Amniotic epithelial cell (primary cell): ENCODE results near the gene NAPSA.
A peak's percentile ranks its signal among the peaks of the same experiment; 100 is the strongest.
"Not testable (repeated sequence)": the region's sequence is repeated elsewhere in the genome, so short reads cannot be mapped to it uniquely, and the experiment has no call there.

ENCODE experiments used
- DNase-seq: peaks from one replicate; pipeline ENCODE4 v3.0.0-alpha.2; 2010; ENCODE audit warnings: low read depth

NAPSA gene

DNA sequence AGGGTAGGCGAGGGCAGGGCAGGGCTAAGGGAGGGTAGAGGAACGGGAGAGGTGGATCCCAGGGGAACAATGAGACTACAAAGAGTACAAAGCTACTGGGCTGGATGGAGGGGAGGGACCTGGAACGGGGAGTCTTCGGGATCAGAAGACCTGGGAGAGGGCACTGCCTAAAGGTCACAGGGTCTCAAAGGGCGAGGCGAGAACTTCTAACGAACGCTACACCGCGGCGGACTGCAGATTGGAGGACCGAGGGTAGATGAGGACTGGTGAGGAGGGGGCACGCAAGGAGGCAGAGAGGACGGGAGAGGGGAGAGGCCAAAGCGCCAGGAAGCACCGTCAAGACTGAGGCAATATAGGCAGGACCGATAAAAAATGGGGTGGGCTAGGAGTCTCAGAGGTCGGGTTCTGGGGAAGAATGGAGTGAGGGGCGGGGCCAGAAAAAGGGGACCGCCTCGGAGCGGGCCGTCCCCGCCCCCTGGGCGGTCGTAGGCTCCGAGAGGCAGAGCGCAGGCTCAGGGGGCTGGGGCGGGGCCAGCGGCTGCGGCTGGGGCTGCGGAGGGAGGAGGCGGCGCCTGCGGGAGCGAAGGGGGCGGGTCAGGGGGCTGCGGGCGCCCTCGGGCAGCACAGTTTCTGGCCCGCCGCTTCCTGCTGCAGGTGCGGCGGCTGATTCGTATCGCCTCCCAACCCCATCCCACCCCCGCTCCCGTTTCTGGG is 34.9 kb downstream of the NAPSA start:
- DNase-seq = no peak

- DNase-seq = not testable (repeated sequence)
Observed at GRCh38 chr19:50329926-50330294, 35.5 kb downstream of the NAPSA start.

- DNase-seq = peak; percentile 70
Observed at GRCh38 chr19:50329146-50329925, 36.1 kb downstream of the NAPSA start, which contains the start of gene KCNC3. KCNC3 (minus strand) TSS chr19:50329377; CDS start chr19:50329082, 295 bp downstream.

GRCh38 chr19:50328873-50329145 is 36.6 kb downstream of the NAPSA start:
- no peak for DNase-seq

- DNase-seq = no peak
Observed at GRCh38 chr19:50328224-50328872, 37.1 kb downstream of the NAPSA start.

DNA sequence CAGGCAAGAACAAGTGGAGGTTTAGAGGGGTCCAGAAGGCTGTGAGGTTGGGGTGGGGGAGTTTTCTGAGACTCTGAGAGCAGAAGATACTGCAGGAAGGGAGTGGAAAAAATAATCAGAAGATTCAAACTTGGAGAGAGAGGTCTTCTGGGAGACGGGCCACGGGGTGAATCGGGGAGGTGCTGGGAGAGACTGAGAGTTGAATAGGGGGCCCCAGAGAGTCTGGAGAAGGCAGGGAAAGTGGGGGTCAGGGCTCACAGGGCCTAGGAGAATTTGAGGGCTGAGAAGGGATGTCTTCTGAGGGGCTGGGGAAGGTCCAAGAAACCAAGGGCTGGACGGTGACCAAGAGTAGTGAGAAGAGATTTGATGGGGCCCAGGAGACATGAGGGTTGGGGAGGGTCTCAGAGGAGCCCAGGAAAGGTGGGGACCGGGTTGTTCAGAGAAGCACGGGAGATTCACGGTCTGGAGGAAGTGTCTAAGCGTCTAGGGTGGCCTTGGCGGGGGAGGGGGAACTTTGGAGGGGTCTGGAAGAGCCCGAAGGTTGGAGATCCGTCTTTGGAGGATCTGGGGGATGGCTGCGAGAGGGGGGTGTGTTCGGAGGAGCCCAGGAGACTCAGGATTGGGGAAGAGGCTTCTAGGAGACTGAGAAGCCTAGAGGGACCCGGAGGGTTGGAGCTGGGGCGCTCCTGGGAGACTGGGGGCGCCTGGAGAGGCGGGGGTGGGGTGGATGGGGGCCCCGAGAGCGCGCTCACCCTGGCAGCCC is 37.8 kb downstream of the NAPSA start:
- DNase-seq = no peak

DNA sequence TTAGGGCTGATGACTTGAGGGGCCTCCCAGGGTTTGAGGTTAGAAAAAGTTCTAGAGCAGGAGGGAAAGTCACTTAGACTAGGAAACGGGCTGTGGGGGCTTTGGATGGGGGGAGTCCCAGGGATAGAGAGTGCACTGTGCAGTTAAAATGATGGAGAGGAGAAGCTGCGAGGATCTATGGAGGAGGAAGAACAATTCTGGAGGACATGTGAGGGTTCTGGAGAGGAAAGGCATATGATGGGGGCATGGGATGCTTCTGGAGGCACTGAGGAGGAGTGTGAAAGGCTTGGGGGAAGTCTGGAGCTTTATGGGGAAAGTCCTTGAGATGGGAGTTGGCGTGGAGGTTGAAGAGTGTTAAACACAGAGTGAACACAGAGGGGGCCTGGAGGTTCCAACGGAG is 38.4 kb downstream of the NAPSA start:
- DNase-seq = no peak

DNA sequence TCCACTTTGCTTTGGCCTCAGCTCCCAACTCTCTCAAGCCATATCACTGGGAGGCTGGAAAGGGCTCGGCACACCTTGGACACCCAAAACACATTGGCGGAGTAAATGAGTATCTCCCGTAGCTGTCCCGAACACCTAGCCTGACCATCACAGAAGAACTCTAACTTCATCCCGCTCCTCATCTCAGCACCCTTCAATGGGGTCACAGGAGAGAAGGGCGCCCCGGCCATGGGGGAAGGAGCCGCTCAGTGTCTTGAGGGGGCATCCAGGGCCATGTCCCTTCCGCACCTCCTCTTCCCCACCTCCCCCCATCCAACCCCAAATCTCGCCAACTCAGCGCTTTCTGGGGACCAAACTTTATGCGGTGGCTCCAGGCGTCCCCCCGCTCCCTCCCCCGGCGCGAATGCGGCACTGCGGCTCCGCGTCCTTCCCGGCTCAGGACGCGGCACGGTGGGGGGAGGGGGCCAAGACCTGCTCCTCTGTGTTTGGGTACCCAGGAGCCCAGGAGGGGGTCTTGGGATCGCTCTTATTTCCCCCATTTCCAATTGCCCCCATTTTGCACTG is 39.3 kb downstream of the NAPSA start:
- DNase-seq = no peak

DNA sequence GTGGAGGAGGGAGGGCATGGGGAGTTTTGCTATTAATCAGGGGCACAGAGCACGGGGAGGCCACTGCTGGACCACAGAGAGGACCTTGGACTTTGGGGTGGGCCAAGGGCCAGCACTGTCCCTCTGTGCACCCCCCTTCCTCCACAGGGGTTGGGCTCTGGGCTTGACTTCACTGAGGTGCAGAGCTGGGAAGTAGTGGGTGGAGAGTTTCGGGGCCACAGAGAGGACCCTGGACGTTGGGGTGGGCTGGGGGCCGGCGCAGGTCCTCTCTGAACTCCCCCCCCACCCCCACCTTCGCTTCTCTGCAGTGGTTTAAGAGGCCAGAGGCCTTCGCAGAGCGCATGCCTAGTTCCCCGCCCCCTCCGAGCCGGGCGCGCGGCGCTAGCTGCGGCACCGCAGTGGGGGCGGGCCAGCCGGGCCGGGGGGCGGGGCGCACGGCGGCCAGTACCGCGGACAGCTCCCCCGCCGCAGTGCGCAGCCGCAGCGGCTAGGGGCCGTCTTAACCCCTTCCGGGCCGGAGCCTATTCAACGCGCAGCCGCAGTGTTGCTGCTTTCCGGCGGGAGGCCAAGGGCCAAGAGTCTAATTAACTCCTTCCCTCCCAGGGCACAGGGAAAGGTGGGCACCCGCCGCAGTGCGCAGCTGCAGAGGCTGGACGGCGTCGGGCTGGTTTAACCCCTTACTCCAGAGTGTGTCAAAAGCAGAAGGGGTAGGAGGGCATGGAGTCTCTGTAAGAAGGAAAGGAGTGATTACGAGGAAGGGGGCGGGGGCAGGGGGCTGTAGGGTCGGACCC is 39.9 kb downstream of the NAPSA start:
- DNase-seq = peak; percentile 10

- no peak for DNase-seq
Observed at GRCh38 chr19:50324331-50324730, 41.1 kb downstream of the NAPSA start.

DNA sequence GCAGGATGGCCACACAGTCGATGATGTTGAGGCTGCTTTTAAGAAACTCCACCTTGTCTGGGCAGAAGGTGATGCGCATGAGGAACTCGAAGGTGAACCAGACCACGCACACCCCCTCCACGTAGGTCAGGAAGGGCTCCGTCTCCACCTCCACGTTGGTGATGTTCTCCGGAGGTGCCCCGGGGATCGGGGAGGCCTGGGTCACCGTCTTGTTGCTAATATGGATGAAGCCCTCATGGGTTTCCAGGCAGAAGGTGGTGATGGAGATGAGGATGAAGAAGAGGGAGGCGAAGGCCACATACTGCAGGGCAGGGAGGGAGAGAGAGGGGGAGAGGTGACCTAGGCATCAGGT is 41.7 kb downstream of the NAPSA start:
- no peak for DNase-seq

DNA sequence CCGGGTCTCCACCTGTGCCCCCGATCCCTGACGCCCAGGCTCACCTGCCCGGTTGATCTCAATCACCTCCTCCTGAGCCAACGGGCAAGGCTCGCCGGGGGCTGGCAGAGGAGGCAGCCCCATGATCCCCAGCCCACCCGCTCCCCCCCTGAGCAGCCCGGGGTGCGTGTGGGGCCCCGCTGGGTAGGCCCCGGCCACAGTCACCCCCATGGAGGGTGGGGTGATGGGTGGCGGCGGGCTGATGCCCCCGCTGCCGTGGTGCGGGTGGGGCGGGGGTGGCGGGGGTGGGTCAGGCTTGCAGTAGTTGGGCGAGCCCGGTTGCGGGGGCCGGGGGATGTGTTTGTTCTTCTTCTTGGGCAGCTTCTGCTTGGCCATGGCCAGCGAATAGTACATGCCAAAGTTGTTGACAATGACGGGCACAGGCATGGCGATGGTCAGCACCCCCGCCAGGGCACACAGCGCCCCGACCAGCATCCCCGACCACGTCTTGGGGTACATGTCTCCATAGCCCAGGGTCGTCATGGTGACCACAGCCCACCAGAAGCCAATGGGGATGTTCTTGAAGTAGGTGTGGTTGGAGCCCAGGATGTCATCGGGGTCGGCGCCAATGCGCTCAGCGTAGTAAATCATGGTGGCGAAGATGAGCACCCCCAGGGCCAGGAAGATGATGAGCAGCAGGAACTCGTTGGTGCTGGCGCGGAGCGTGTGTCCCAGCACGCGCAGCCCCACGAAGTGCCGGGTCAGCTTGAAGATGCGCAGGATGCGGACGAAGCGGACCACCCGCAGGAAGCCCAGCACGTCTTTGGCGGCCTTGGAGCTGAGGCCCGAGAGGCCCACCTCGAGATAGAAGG is 42.3 kb downstream of the NAPSA start:
- DNase-seq = no peak

DNA sequence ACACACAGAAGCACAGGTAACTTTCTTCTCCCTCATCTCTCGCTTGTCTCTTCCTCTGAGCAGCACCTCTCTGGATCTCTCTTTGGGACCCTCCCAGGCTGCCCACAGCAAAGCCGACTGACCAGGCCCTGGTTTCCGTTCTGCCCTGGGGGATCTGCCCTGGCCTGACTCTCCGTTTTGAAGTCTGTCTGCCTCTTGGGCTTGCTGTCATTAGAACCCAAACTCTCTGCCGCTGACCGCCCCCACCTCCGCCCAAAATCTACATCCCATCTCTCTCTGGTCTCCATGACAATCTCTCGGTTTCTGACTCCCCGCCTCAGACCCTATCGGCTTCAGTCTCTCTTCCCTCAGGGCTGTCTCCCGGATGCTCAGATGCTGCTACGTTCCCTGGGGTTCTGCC is 43.2 kb downstream of the NAPSA start:
- no peak for DNase-seq

- no peak for DNase-seq
Observed at GRCh38 chr19:50321831-50322230, 43.6 kb downstream of the NAPSA start.

DNA sequence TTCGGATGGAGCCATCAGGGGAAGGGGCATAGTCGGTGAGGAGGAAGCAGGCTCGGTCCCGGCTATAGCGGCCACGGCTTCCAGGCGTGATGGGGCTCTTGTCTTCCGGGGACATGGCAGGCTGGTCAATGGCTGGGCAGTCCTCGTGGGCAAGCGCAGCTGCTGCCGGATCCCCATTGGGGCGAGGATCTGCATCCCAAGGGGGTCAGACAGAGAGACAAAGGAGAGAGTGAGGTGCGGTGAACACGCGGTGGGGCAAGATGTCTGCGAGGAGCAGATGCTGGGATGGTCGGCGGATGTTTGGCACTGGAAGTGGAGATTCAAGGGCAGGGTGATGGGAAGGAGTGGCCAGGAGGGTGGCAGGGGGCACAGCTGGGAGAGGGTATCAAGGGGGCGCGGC is 44.8 kb downstream of the NAPSA start:
- DNase-seq = no peak

DNA sequence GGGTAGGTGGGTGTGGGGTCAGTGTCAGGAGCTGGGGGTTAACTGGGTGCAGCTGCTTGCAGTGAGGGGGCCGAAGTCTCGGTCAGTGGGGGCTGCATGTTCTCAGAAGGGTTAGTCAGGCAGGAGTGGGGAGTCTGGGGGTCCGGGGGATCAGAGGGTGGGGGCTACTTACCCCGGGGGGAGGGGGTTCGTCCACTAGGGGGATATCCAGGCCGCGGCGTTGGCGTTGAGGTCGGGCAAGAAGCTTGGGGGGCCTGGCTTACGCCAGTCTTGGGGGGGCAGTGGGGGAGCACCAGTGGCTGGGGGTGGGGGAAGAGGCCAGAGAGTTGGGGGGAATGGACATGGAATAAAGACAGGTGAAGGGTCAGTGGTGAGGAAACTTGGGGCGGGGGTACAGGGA is 45.4 kb downstream of the NAPSA start:
- DNase-seq = no peak

DNA sequence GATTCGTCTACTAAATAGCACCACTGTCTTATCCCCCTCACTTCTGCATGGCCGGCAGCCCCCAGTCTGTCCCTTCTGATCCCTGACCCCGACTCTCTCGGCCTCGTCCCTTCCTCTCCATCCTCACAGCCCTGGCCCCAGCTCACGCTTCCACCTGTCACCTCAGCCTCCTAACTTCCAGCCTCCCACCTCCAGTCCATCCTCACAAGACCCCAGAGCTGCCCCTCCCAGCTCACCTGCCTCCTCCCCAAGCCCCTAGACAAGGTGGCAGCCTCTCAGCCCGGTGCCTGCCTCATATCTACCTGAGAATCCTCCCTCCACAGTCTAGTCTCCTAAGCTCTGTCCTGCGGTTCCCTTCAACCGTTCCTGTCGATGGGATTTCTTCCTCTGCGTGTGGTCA is 46.3 kb downstream of the NAPSA start:
- no peak for DNase-seq

DNA sequence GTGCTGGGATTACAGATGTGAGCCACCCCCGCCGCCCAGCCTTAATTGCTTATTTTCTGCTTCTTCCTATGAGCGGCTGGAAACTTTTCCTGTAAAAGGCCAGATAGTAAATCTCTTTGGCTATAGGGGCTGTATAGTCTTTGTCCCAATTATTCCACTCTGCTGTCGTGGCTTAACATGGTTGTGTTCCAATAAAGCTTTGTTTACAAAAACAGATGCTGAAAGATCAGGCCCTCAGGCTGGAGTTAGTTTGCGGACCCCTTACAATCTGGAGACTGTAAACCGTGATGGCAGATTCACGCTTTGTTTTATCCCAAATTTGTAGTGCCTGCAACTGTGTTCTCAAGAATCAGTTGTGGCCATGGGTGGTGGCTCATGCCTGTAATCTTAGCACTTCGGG is 47.0 kb downstream of the NAPSA start:
- no peak for DNase-seq

GRCh38 chr19:50317115-50317514 is 48.3 kb downstream of the NAPSA start:
- no peak for DNase-seq

DNA sequence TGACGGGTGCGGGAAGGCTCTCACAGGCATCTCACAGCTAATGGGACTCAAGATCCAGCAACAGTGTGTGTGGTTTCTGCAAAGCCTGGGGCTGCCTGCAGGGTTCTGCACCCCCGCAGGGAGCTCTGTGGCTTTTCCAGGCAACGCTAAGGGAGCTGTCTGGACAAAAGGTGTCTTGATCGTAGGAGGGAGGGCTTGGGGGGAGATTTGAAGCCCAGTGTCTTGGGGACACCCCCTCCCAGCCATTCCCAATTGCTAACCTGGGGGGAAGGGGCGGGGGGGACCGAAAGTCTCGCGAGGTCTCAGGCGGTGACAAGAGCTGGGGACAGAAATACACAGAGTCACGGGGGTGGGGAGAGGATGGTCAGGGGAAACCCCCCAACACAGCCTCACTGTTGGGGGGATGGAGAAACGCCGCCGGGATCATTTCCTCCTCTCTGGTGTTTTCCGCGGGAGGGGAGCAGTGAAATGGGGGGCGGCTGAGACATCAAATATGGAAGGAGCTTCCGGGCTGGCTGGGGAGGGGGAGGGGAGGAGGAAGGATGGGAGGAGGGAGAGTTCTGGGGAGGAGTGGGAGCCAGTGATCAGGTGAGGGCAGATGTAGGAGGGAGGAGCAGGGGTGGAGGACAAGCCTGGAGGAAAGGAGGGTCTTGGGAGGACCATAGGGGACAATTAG is 49.5 kb downstream of the NAPSA start:
- DNase-seq = no peak
